ENCODE measurements around the gene CHMP3.
"Not testable (repeated sequence)": the region's sequence is repeated elsewhere in the genome, so short reads cannot be mapped to it uniquely, and the experiment has no call there.

The CHMP3 gene

DNA sequence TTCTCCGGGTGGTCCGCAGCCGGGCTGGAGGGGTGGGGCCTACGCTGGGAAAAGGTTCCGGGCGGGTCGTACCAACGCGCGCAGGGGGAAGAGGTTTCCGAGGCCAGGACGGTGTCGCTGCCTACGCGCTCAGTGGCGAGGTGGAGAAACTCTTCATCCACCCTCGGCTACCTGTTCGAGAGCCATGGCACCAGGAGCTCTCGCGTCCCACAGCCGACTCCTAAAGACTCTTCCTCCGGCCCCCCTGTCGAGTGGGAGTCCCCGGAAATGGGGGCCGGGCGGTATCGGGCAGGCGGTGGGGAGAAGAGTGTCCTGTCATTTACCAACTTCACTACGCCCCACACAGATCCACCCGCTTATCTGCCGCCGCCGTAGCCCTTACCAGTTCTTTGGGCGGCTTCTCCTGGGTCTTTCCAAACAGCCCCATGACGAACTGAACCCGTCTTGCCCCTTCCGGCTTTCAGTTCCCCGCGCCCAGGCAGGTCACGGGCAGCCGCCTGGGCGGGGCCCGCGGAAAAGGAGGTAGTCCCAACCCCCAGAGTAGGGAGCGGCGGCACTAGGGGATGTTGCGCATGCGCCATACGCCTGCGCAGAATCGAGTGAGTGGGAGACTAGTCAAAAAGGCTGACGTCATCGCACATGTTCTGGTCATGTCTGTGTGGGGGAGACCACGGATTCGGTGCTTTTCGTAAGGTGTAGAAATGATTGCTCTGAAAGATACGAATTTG is at the start of gene CHMP3:
TSS of gene CHMP3 (minus strand) at position 522 of the 728 bp plus-strand sequence. CDS start at position 427, 95 bp downstream.
- peak; percentile 74 for FAIRE-seq

DNA sequence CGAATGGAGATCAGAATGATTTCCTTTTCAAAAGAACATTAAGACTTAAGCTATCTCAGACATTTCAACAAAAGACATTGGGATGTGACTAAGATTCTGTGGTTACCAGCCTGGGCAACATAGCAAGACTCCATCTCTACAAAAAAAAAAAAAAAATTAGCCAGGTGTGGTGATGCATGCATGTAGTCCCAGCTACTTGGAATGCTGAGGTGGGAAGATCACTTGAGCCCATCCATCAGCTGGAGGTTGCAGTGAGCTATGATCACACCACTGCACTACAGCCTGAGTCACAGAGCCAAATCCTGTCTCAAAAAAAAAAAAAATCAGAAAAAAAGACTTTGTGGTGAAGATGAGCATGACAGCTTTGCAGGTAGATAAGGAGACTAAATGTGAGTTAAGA is 47.6 kb upstream of the CHMP3 start:
- FAIRE-seq = no peak

DNA sequence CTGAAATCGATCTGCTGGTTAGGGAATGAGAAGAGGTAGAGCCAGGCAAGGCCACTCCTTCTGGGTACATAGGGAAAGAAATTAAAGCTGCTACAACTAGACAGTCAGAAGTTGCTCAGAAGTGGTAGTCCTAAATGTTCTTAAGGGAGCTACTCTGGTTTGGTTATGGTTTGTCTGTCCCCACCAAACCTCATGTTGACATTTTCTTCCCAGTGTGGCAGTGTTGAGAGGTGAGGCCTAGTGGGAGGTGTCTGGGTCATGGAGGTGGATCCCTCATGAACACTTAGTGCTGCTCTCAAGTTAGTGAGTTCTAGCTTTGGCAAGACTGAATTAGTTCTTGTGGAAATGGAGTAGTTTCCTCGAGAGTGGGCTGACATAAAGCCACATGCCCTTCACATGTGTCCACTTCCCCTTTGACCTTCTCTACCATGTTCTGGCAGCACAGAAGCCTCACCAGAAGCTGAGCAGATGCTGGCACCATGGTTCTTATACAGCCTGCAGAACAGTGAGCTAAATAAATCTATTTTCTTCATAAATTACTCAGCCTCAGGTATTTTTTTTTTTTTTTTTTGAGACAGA is 45.7 kb upstream of the CHMP3 start:
- no peak for FAIRE-seq

DNA sequence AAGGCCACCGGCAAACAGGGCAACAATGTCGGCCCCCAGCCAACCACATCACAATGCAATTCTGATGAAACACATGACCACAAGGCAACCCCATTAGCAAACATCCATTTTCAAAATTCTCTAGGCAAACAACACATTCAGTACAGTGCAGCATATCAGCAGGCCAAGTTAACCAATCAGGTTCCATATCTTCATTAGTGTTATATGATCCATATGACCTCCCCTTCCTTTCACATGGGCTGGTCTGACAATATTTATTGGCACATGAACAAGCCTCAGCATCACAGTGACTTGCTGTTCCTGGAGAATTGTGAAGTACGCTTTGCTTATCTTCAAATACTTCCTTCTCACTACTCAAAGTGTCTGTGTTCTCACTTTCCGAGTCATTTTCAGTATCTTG is 40.7 kb upstream of the CHMP3 start:
- no peak for FAIRE-seq

DNA sequence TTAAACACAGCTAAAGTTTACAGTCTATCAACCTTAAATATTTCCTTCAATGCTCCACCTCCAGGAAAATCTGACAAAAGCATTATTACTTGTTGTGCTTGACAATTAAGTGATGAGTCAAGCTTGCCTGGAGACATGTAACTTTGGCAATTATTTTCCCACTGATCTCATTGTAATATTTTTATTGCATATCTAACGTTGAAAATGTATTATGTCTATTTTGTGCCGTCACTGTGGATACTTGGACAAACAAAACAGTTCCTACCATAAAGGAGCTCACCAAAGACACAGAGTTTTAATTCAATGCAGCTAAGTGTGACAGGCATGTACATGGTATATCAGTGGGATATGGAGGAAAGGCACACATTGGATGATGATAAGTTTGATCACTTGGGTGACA is 35.7 kb upstream of the CHMP3 start:
- no peak for FAIRE-seq

DNA sequence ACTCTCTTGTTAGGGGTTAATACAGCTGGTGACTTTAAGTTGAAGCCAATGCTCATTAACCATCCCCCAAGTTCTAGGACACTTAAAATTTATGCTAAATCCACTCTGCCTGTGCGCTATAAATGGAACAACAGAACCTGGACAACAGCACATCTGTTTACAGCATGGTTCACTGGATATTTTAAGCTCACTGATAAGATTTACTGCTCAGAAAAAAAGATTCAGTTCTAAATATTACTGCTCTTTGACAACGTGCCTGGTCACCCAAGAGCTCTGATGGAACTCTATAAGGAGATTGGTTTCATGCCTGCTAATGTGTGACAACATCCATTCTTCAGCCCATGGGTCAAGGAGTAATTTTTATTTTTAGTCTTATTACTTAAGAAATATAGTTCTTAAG is 32.9 kb upstream of the CHMP3 start:
- no peak for FAIRE-seq

DNA sequence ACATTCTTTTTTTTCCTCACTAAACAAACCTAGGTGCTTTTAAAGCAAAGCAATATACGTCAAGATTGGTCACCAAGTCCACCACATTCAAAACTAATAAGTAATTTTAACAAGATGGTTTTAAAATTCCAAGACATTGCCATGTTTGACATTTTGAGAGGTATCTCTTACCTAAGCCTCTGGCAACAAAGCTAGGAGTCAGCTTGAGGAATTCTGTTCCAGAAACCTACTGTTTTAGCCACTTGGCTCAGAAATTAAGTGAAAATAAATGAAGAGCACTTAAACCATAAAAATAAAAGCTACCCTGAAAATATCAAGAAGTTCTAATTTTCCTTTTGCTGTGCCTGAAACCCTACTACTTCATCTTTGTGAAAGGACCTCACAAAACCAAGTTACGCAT is 30.0 kb upstream of the CHMP3 start:
- FAIRE-seq = no peak

DNA sequence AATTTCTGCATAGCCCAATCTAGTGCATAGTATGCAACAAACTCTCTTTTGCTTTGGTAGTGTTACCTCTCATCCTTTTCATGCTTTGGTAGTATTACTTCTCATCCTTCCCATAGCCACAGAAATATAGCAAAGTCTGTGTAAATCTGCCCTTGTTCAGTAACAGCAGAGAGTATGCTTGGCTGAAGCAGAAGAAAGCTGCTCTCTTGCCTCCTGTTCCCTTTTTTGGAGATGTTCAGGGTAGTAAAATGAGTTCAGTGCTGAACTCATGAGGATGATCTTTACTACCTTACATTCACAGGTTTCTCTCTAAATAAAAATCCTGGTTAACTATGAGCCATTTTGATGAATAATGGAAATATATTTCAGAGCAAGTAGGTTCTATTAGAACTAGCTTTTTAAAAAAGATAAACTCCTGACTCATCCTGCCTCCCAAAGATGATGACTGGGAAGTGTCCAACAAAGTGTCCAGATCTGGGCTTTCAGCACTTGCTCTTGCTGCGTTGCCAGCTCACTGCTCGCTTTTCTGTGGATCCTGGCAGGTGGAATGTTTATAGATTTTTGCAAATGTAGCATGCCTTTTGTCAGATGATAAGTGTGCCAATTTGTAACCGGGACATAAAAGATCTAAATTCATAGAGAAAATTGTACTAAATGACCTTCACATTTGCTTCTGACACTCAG is 29.4 kb upstream of the CHMP3 start:
- FAIRE-seq = no peak

DNA sequence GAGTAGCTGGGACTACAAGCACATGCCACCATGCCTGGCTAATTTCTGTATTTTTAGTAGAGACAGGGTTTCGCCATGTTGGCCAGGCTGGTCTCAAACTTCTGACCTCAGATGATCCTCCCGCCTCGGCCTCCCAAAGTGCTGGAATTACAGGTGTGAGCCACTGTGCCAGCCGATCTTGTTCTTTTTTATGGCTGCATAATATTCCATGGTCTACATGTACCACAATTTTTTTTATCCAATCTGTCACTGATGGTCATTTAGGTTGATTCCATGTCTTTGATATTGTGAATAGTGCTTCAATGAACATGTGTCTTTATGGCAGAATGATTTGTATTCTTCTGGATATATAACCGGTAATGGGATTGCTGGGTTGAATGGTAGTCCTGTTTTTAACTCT is 26.5 kb upstream of the CHMP3 start:
- FAIRE-seq = not testable (repeated sequence)

DNA sequence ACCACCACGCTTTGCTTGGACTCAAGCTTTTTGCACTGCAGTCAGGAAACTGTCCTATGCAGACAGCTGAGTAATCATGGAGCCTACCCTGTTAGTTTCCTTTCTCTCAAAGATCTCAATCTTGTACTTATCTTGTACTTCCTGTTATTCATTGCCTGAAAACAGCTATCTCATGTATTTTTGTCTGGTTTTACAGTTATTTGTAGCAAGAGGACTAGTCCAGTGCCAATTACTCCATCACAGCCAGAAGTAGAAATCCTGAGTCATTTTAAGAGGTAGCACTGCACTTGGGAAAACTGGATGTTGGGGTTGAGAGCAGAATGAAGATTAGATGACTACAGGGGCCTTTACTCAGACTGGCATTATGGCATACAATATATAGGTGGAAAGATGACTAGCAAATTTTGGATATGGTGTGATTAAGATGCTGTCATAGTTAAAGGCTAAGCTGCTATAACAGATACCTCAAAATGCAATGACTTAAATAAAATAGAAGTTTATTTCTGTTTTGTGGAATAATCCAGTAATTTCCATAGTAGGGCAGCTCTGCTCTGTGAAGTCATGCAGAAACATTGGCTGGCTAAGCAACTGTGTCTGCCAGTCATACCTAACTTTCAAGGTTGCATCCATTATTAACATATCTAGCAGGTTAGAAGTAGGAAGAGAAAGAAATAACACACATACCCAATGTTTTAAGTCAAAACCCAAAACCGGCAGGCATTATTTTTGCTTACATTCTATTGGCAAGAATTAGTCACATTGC is 21.1 kb upstream of the CHMP3 start:
- FAIRE-seq = no peak

DNA sequence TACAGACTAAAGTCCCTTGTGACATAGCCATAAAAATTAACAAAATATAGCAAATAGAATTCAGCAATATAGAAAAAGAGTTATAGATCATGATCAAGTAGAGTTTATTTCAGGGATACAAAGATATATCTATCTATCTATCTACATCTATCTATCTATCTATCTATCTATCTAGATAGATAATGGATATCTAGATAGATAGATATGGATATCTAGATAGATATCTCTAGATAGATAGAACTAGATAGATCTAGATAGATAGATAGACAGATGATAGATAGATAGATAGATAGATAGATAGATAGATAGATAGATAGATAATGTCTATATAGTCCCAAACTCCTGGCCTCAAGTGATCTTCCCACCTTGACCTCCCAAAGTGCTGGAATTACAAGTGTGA is 17.3 kb upstream of the CHMP3 start:
- peak; percentile 35 for FAIRE-seq

DNA sequence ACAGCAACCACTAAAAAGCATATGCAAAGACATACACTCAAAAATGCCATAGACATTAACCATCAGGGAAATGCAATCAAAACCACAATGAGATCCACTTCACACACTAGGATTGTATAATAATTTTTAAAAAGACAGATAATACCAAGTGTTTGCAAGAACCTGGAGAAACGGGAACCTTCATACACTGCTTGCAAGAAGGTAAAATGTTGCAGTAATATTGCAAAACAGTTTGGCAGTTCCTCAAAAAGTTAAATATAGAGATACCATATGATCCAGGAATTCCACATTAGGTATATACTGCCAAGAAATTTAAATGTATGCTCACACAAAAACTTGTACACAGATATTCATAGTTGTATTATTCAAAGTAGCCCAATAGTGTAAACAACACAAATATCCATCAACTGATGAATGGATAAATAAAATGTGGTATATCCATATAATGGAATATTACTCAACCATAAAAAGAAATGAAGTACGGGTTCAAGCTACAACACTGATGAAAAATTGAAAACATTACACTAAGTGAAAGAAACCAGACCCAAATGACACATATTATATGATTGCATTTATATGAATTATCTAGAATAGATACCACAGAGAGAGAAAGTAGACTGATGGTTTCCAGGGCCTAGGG is 14.7 kb upstream of the CHMP3 start:
- no peak for FAIRE-seq

DNA sequence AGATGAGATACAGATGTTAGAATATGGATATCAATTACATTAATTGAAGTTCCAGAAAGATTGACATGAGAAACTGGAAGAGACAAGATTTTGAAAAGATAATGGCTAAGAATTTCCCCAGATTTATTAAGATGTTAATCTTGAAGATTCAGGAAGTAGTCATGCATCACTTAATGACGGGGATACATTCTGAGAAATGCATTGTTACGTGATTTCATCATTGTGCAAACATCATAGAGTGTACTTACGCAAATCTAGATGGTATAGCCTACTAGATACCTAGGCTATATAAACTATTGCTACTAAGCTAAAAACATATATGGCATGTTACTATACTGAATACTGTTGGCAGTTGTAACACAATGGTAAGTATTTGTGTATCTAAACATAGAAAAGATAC is 6.8 kb upstream of the CHMP3 start:
- FAIRE-seq = no peak

DNA sequence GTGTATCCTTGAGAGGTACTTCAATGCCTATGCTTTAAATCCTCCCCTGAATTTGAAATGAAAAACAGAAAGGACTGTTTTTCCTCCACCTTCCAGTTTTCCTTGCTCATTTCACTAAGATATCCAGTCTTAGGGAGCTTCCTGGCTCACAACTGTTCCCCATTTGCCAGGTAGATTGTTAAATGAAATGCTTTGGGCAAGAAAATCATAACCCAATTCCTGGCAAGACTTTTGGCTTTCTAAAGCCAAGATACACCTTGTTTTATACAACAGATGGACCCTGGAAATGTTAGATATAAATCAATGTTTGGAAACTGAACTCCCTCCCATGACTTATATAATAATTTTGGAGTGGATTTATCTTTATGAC is 3.6 kb upstream of the CHMP3 start:
- no peak for FAIRE-seq

DNA sequence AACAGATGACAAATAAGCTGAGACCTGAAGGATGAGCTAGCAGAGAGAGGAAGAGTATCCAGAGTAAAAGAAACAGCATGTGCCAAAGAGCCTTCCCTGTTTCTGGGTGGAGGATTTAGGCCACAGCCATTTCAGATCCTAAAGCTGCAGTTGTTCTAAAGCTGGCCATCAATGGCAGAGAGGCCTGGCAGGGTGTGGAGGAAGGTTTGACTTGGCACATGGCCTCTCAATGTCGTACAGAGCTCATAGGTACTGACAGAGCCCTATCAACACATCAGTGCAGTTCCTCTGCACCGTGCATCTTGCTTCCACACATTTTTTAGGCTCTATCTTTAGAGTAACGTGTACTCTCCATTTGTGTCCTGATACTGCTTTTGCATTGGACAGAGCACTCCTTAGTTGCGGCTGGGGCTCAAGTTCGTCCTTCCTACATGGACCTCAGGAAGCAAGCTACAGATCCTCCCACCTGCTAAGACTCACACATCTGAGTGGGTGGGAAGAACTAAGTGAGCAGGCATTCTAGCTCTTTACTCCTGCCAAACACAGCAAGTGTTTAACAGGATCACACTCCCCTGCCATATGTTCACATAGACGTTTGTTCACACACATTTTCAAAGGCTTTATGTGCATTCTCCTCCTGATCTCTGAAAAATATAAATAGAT is 3.0 kb upstream of the CHMP3 start:
- no peak for FAIRE-seq

DNA sequence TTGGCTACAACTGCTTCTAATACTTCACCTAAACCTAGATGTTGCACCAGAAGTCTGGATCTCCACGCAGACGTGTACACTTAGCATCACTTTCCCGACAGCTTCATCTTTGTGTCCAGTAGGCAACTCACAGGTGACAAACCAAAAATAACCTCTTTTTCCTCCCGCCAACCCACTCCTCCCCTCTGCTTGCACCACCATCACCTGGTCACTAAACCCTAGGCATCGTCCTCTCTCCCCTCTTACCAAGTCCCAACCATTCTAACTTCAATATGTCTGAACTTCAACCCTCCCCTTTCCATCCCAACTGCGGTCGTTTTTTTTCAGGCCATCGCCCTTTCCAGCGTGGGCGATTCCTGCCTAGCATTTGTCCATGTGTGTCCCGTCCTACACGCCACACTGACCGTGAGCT is 413 bp upstream of the CHMP3 start:
- FAIRE-seq = no peak

DNA sequence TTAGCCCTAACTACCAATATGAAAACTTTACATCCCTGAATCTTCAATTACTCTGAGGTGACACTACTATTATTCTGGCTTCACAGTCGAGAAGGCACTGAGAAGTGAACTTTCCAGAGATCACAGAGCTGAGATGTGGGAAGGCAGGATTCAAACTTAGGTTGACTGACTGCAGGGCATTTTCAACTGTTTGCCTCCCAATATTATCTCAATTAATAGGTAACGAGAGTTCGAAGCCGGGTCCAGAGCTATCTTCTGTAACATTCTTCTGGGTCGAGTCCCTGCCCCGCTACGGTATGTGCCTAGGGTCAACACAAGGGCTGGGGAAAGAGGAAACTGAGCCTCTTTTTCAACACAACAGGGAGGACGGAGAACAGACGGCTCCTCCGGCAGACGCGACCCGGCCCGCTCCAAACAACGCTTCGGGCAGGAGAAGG is 740 bp downstream of the CHMP3 start:
- FAIRE-seq = no peak

DNA sequence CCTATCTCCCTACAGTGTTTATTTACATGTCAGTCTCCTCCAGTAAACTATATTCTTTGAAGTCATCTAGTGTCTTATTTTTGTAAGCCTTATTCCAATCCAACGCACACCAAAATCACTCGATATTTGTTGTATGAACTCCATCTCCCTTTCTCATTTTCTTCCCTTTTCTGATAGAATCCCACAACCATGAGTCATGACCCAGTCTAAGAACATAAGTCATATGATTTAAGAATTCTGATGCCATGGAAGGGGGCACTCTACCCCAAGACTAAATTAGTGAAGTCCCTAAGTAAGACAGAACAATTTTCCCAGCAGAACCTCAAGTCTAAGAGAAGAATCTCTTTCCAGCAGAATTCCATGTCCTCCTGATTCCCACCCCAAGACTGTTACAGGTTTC is 5.4 kb downstream of the CHMP3 start:
- FAIRE-seq = no peak

DNA sequence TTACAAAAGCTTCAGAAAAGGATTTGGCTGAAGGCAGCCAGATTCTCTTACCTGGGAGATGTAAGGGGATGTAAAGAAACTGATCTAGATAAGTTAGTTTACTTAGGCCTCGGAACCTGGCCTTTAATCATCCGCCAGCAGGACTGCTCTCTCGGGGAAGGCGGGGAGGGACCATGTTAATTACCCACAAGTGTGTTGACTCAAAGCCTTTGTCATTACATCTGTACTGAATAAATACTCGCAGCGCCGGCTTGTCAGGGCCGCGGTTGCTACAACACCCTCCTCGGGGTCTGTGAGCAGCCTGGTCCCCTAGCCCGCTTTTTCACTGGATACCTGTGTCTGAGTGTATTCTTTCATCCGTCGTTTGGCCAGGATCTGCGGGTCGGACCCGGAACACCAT is 6.7 kb downstream of the CHMP3 start:
- no peak for FAIRE-seq

DNA sequence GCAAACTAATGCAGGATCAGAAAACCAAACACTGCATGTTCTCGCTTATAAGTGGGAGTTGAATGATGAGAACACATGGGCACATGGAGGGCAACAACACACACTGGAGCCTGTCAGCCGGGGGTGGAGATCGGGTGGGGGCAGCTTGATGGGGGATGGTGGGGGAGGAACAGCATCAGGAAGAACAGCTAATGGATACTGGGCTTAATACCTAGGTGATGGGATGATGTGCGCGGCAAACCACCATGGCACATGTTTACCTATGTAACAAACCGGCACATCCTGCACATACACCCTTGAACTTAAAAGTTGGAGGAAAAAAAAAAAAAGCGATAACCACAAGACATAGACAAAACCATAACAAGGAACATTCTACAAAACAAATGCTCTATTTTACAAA is 10.4 kb downstream of the CHMP3 start:
- no peak for FAIRE-seq

DNA sequence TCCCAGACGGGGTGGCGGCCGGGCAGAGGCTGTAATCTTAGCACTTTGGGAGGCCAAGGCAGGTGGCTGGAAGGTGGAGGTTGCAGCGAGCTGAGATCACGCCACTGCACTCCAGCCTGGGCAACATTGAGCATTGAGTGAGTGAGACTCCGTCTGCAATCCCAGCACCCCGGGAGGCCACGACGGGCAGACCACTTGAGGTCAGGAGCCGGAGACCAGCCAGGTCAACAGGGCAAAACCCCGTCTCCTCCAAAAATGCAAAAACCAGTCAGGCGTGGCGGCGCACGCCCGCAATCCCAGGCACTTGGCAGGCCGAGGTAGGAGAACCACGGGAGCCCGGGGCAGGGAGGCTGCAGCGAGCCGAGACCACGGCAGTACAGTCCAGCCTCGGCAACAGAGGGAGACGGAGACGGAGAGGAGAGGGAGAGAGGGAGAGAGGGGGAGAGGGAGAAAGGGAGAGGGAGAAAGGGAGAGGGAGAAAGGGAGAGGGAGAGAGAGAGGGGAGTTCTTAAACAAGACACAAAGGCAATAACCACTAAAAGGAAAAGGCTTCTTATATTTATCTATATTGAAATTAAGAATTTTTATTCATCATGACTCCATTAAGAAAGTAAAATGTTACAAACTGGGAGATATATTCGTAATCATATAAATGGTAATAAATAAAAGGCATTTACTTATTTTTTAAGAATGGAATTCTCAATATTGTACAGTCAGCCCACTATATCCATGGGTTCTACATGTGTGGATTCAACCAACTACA is 13.1 kb downstream of the CHMP3 start:
- not testable (repeated sequence) for FAIRE-seq

DNA sequence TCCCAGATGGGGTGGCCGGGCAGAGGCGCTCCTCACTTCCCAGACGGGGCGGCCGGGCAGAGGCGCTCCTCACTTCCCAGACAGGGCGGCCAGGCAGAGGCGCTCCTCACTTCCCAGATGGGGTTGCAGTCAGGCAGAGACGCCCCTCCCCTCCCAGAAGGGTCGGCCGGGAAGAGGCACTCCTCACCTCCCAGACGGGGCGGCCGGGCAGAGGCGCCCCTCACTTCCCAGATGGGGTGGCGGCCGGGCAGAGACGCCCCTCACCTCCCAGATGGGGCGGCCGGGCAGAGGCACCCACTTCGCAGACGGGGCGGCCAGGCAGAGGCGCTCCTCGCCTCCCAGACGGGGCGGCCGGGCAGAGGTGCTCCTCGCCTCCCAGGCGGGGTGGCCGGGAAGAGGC is 13.8 kb downstream of the CHMP3 start:
- not testable (repeated sequence) for FAIRE-seq
